OCI-M1 (cell line): Measurements from ENCODE around the gene KPTN.
"Not testable (repeated sequence)": the region's sequence is repeated elsewhere in the genome, so short reads cannot be mapped to it uniquely, and the experiment has no call there.

ENCODE experiments used
- DNase-seq: peaks from one replicate; lab custom pipeline; 2025; lab: John Stamatoyannopoulos, UW

KPTN gene

GRCh38 chr19:47491358-47492136, 7.5 kb upstream of the KPTN start:
- no peak for DNase-seq

- DNase-seq = no peak
Measured at GRCh38 chr19:47490847-47491246, 6.8 kb upstream of the KPTN start.

- no peak for DNase-seq
Measured at GRCh38 chr19:47490031-47490430, 6.0 kb upstream of the KPTN start.

GRCh38 chr19:47489072-47489914, 5.3 kb upstream of the KPTN start:
- no peak for DNase-seq

GRCh38 chr19:47487551-47488515, 3.8 kb upstream of the KPTN start:
- DNase-seq = no peak

- DNase-seq = no peak
Measured at GRCh38 chr19:47486900-47487299, 2.9 kb upstream of the KPTN start.

- not testable (repeated sequence) for DNase-seq
Measured at GRCh38 chr19:47486220-47486619, 2.2 kb upstream of the KPTN start.

GRCh38 chr19:47485210-47485609, 1.2 kb upstream of the KPTN start:
- no peak for DNase-seq

- DNase-seq = no peak
Measured at GRCh38 chr19:47483200-47483599, 819 bp downstream of the KPTN start.

GRCh38 chr19:47481460-47482052, 2.5 kb downstream of the KPTN start:
- DNase-seq = no peak

- no peak for DNase-seq
Measured at GRCh38 chr19:47480658-47481057, 3.4 kb downstream of the KPTN start.

- DNase-seq = no peak
Measured at GRCh38 chr19:47479701-47480503, 4.1 kb downstream of the KPTN start.

- DNase-seq = no peak
Measured at GRCh38 chr19:47476438-47476972, 7.5 kb downstream of the KPTN start.

GRCh38 chr19:47475465-47475864, 8.6 kb downstream of the KPTN start:
- DNase-seq = no peak

- no peak for DNase-seq
Measured at GRCh38 chr19:47473336-47473735, 10.7 kb downstream of the KPTN start.

- DNase-seq = peak; percentile 91
Measured at GRCh38 chr19:47471733-47472457, 12.1 kb downstream of the KPTN start, which contains the start of gene SLC8A2. Gene SLC8A2, minus strand, starts transcription at chr19:47471893. Its CDS starts 5,490 bp downstream, at chr19:47466403.

- no peak for DNase-seq
Measured at GRCh38 chr19:47471381-47471732, 12.7 kb downstream of the KPTN start.

- DNase-seq = no peak
Measured at GRCh38 chr19:47470447-47471195, 13.4 kb downstream of the KPTN start.

- DNase-seq = no peak
Measured at GRCh38 chr19:47469719-47470118, 14.3 kb downstream of the KPTN start.
